ENCODE data around the gene NMNAT2. TPM values are rescaled to one million over a fixed set of nuclear protein-coding genes. Genes with fewer than 3 reads are reported as not detected.

The NMNAT2 gene
- polyA plus RNA-seq, 1 donor from 2014 or later = 43.8 TPM

DNA sequence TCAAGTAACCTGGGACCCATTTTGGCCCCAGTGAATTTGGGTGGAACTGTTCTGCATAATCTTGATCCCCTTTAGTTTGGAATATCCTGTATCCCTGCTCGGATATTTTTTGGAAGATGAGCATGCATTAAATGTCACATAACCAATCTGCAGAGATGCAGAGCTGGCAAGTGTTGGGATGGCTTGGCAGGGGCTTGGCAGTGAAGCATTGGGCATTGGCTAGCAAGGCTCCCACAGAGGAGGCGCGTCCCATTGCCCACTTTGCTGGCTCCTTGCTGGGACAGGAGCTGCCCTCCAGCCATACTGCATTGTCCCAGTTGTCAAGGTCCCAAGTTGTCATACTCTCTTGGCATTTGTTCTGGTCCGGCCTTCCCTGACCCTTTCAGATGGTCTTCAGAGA is 202.2 kb downstream of the NMNAT2 start:
- Histone ChIP-seq H3K4me3 (ENCODE audit: low read length) (peak overlapping the region; percentile 47), H3K4me2 (ENCODE audit: low read length) (peak overlapping the region; percentile 42), H3K9me2 (ENCODE audit: insufficient read depth, low read length) (no peaks in the 10 kb centered on the region), H3K27ac (ENCODE audit: low read length) (peak overlapping the region; percentile 64), H4K20me1 (ENCODE audit: insufficient read depth) (no peaks in the 10 kb centered on the region), H2AFZ (ENCODE audit: low read depth, low read length) (no peak overlapping the region), H3K9me3 (ENCODE audit: low read length) (no peaks in the 10 kb centered on the region), H3K79me2 (replicated peaks; ENCODE audit: insufficient read depth, low read length) (no peaks in the 10 kb centered on the region), H3F3A (ENCODE audit: insufficient read depth, low read length, poor library complexity, severe bottlenecking) (no peaks in the 10 kb centered on the region), H3K27me3 (ENCODE audit: insufficient read depth, low read depth, low read length) (no peaks in the 10 kb centered on the region), H3K9ac (ENCODE audit: low read length) (no peak overlapping the region), H3K36me3 (ENCODE audit: insufficient read depth, low read length) (no peaks in the 10 kb centered on the region)
- TF ChIP-seq POLR2AphosphoS5 (IDR thresholded peaks at IDR 0.05) = no peak
- no peak for TF ChIP-seq TAF1 (IDR thresholded peaks at IDR 0.05; ENCODE audit: low read depth)
- no peak for TF ChIP-seq EZH2 (IDR thresholded peaks at IDR 0.05; ENCODE audit: borderline replicate concordance, insufficient read depth, low read length, poor library complexity, severe bottlenecking)
- no peak for TF ChIP-seq REST (IDR thresholded peaks at IDR 0.05; ENCODE audit: borderline replicate concordance)
- no peak for TF ChIP-seq EP300 (conservative IDR thresholded peaks at IDR 0.05; ENCODE audit: poor library complexity, severe bottlenecking)
- TF ChIP-seq MXI1 (conservative IDR thresholded peaks at IDR 0.05; ENCODE audit: poor library complexity, severe bottlenecking) = no peak
- TF ChIP-seq RAD21 (conservative IDR thresholded peaks at IDR 0.05) = no peak
- TF ChIP-seq SMC3 (conservative IDR thresholded peaks at IDR 0.05; ENCODE audit: poor library complexity) = no peak
- TF ChIP-seq, protein P1, sequence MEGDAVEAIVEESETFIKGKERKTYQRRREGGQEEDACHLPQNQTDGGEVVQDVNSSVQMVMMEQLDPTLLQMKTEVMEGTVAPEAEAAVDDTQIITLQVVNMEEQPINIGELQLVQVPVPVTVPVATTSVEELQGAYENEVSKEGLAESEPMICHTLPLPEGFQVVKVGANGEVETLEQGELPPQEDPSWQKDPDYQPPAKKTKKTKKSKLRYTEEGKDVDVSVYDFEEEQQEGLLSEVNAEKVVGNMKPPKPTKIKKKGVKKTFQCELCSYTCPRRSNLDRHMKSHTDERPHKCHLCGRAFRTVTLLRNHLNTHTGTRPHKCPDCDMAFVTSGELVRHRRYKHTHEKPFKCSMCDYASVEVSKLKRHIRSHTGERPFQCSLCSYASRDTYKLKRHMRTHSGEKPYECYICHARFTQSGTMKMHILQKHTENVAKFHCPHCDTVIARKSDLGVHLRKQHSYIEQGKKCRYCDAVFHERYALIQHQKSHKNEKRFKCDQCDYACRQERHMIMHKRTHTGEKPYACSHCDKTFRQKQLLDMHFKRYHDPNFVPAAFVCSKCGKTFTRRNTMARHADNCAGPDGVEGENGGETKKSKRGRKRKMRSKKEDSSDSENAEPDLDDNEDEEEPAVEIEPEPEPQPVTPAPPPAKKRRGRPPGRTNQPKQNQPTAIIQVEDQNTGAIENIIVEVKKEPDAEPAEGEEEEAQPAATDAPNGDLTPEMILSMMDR (IDR thresholded peaks at IDR 0.05; ENCODE audit: poor library complexity, severe bottlenecking) = no peak

- Histone ChIP-seq H2AFZ (ENCODE audit: low read depth, low read length) (no peak overlapping the region), H3K9me3 (ENCODE audit: low read length) (no peaks in the 10 kb centered on the region), H3K27me3 (ENCODE audit: insufficient read depth, low read depth, low read length) (no peaks in the 10 kb centered on the region), H3K79me2 (replicated peaks; ENCODE audit: insufficient read depth, low read length) (no peaks in the 10 kb centered on the region), H3K27ac (ENCODE audit: low read length) (peak overlapping the region; percentile 64), H4K20me1 (ENCODE audit: insufficient read depth) (no peaks in the 10 kb centered on the region), H3K9me2 (ENCODE audit: insufficient read depth, low read length) (no peaks in the 10 kb centered on the region), H3K9ac (ENCODE audit: low read length) (peak overlapping the region; percentile 36), H3K36me3 (ENCODE audit: insufficient read depth, low read length) (no peaks in the 10 kb centered on the region), H3K4me2 (ENCODE audit: low read length) (peak overlapping the region; percentile 42), H3K4me3 (ENCODE audit: low read length) (peak overlapping the region; percentile 47), H3F3A (ENCODE audit: insufficient read depth, low read length, poor library complexity, severe bottlenecking) (no peaks in the 10 kb centered on the region)
- TF ChIP-seq EZH2 (IDR thresholded peaks at IDR 0.05; ENCODE audit: borderline replicate concordance, insufficient read depth, low read length, poor library complexity, severe bottlenecking) (no peak), MXI1 (conservative IDR thresholded peaks at IDR 0.05; ENCODE audit: poor library complexity, severe bottlenecking) (peak; percentile 40), SMC3 (conservative IDR thresholded peaks at IDR 0.05; ENCODE audit: poor library complexity) (no peak), POLR2AphosphoS5 (IDR thresholded peaks at IDR 0.05) (peak; percentile 72), EP300 (conservative IDR thresholded peaks at IDR 0.05; ENCODE audit: poor library complexity, severe bottlenecking) (peak; percentile 89), RAD21 (conservative IDR thresholded peaks at IDR 0.05) (no peak), REST (IDR thresholded peaks at IDR 0.05; ENCODE audit: borderline replicate concordance) (no peak), TAF1 (IDR thresholded peaks at IDR 0.05; ENCODE audit: low read depth) (no peak)
- TF ChIP-seq, protein P1 (IDR thresholded peaks at IDR 0.05; ENCODE audit: poor library complexity, severe bottlenecking) = no peak
Observed at GRCh38 chr1:183215076-183215720, 203.0 kb downstream of the NMNAT2 start.
